ENCODE data around the gene CFAP74.

The CFAP74 gene

GRCh38 chr1:1957533-1957961 is 46.0 kb downstream of the CFAP74 start:
- TF ChIP-seq CTCF (IDR thresholded peaks at IDR 0.05; ENCODE audit: low read depth, low read length) = no peak
- no peak overlapping the region for H3K4me3 ChIP-seq (ENCODE audit: low read depth, low read length)

DNA sequence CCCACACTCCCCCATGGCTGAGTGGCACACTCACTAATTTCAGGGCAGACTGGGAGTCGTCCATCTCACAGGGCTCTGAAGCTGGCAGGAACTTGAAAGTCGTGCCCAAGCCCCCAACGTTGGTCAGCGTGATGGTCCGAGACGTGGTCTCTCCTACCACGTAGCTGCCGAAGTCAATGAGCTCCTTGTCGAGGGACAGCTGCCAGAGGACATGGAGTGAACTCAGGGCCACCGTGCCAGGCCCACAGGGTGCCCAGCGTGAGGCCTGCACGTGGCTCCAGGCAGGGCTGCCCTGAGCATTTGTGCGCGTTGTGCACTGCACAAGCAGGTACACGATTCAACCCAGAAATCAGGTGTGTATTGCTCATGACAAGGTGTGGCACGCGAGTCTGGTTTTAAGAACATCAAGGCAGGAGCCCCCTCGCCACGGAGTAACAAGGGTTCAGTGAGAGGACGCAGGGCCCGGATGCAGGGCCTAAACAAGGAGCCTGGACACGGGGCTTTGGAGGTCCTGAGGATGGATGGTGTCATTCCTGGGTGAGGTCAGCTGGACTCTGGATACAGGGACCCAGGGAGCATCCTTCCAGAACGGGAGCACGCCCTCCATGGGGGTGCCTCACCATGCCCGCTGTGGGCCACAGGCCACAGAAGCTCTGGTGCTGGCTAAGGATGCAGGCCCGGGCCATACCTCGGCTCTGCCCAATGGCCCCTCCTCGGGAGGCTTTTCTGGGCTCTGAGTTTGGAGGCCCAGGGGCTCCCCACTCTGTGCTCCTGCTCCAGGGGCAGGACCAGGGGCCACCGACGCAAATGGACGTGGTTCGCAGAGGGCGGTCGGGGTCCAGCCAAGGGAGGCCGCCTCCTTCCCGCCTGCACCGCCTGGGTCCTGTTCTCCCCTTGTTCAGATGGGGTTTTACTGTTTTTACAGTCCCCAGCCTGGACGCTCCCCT is 46.7 kb downstream of the CFAP74 start:
- no peak overlapping the region for H3K4me3 ChIP-seq (ENCODE audit: low read depth, low read length)
- no peak for TF ChIP-seq CTCF (IDR thresholded peaks at IDR 0.05; ENCODE audit: low read depth, low read length)

DNA sequence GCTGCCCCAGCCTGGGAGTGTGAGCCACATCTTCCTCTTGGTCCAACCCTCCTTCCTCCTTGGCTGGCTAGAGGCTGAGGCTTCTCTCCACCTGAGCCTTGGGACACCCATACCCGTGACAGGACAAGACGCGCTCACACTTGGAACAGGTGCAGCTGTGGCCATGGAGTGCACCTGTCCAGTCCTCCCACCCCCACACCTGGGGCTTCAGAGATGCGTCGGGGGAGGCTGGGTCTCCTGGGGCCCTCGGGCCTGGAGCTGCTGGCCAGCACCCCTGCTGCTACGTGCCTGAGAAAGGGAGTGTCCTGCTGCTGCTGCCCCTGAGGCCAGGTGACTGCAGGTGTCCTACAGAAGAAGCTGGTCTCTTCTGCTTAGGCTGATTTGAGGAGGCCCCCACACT is 47.5 kb downstream of the CFAP74 start:
- no peak overlapping the region for H3K4me3 ChIP-seq (ENCODE audit: low read depth, low read length)

GRCh38 chr1:1955621-1956094 is 47.9 kb downstream of the CFAP74 start:
- no peak for TF ChIP-seq CTCF (IDR thresholded peaks at IDR 0.05; ENCODE audit: low read depth, low read length)
- no peak overlapping the region for H3K4me3 ChIP-seq (ENCODE audit: low read depth, low read length)

More for the DNA sequence above, 47.5 kb downstream of the CFAP74 start:
- TF ChIP-seq CTCF (IDR thresholded peaks at IDR 0.05; ENCODE audit: low read depth, low read length) = no peak

- H3K4me3 ChIP-seq (ENCODE audit: low read depth, low read length) = no peak overlapping the region
- no peak for TF ChIP-seq CTCF (IDR thresholded peaks at IDR 0.05; ENCODE audit: low read depth, low read length)
These were observed 48.6 kb downstream of the CFAP74 start for GRCh38 chr1:1954831-1955441.

- no peak for TF ChIP-seq CTCF (IDR thresholded peaks at IDR 0.05; ENCODE audit: low read depth, low read length)
- H3K4me3 ChIP-seq (ENCODE audit: low read depth, low read length) = no peak overlapping the region
These were observed 49.6 kb downstream of the CFAP74 start for GRCh38 chr1:1954015-1954414.

DNA sequence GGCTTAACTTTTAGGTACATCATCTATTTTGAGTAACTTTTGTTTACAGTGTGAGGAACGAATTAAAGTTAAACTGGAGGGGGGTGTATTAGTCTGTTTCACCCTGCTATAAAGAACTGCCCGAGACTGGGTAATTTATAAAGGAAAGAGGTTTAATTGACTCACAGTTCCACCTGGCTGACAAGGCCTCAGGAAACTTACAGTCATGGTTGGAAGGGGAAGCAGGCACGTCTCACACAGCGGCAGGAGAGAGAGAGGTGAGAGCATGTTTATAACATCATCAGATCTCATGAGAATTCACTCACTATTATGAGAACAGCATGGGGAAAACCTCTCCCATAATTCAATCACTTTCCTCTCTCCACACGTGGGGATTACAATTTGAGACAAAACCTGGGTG is 52.6 kb downstream of the CFAP74 start:
- H3K4me3 ChIP-seq (ENCODE audit: low read depth, low read length) = no peak overlapping the region
- no peak for TF ChIP-seq CTCF (IDR thresholded peaks at IDR 0.05; ENCODE audit: low read depth, low read length)

Data from WI38 (cell line).